H9 (cell line): ENCODE data around the gene DNAAF3. TPM values are rescaled to one million over a fixed set of nuclear protein-coding genes. Genes with fewer than 3 reads are reported as not detected.

ENCODE experiments used
- DNase-seq: peaks from one replicate; pipeline ENCODE4 v3.0.0-alpha.2; 2017
- H2AFZ ChIP-seq: one replicate; pipeline ENCODE4 v1.6.1; 2013; ENCODE audit warnings: mild to moderate bottlenecking, low read length, control low read depth, moderate library complexity
- H2AK5ac ChIP-seq: 2 replicates; pipeline ENCODE4 v1.6.1; 2013; ENCODE audit warnings: low read length, control low read depth, mixed read lengths; ENCODE audit not compliant: insufficient read length
- H2BK120ac ChIP-seq: one replicate; pipeline ENCODE4 v1.6.1; 2013; ENCODE audit warnings: low read depth, mild to moderate bottlenecking, low read length, control low read depth, inconsistent platforms; ENCODE audit not compliant: poor library complexity, severe bottlenecking
- H2BK12ac ChIP-seq: 2 replicates; pipeline ENCODE4 v1.6.1; 2013; ENCODE audit warnings: low read length, control low read depth, mixed read lengths, low read depth; ENCODE audit not compliant: insufficient read length
- H2BK15ac ChIP-seq: 2 replicates; pipeline ENCODE4 v1.6.1; 2013; ENCODE audit warnings: low read depth, low read length, control low read depth
- H2BK20ac ChIP-seq: one replicate; pipeline ENCODE4 v1.6.1; 2013; ENCODE audit warnings: low read depth, mild to moderate bottlenecking, low read length, control low read depth, inconsistent platforms; ENCODE audit not compliant: poor library complexity, severe bottlenecking
- H2BK5ac ChIP-seq: 2 replicates; pipeline ENCODE4 v1.6.1; 2013; ENCODE audit warnings: low read length, control low read depth, mixed read lengths; ENCODE audit not compliant: insufficient read length
- H3K14ac ChIP-seq: 2 replicates; pipeline ENCODE4 v1.6.1; 2013; ENCODE audit warnings: low read length, control low read depth; ENCODE audit not compliant: insufficient read depth
- H3K18ac ChIP-seq: 2 replicates; pipeline ENCODE4 v1.6.1; 2013; ENCODE audit warnings: low read depth, mild to moderate bottlenecking, mixed read lengths, low read length, control low read depth; ENCODE audit not compliant: insufficient read length
- H3K23ac ChIP-seq: 2 replicates; pipeline ENCODE4 v1.6.1; 2013; ENCODE audit warnings: low read length, control low read depth, mixed read lengths, low read depth; ENCODE audit not compliant: insufficient read length
- H3K23me2 ChIP-seq: 2 replicates; pipeline ENCODE4 v1.6.1; 2013; ENCODE audit warnings: low read depth, mild to moderate bottlenecking, mixed read lengths, low read length, control low read depth; ENCODE audit not compliant: insufficient read length, poor library complexity, severe bottlenecking
- H3K27ac ChIP-seq: 2 replicates; pipeline ENCODE4 v1.5.1; 2013; ENCODE audit warnings: low read length, control low read depth, mixed read lengths, low read depth; ENCODE audit not compliant: insufficient read length
- H3K27me3 ChIP-seq: 2 replicates; pipeline ENCODE4 v1.6.1; 2013; ENCODE audit warnings: low read length, control low read depth, inconsistent platforms; ENCODE audit not compliant: insufficient read depth
- H3K4ac ChIP-seq: 2 replicates; pipeline ENCODE4 v1.6.1; 2013; ENCODE audit warnings: low read depth, mild to moderate bottlenecking, control low read depth, inconsistent platforms, low read length, moderate library complexity
- H3K4me1 ChIP-seq: 2 replicates; pipeline ENCODE4 v1.6.1; 2013; ENCODE audit warnings: low read length, control low read depth, inconsistent platforms; ENCODE audit not compliant: insufficient read depth
- H3K4me2 ChIP-seq: 2 replicates; pipeline ENCODE4 v1.6.1; 2013; ENCODE audit warnings: low read length, control low read depth, mixed read lengths; ENCODE audit not compliant: insufficient read length, insufficient read depth
- H3K56ac ChIP-seq: 2 replicates; pipeline ENCODE4 v1.6.1; 2013; ENCODE audit warnings: low read depth, mild to moderate bottlenecking, mixed read lengths, low read length, control low read depth; ENCODE audit not compliant: insufficient read length
- H3K79me1 ChIP-seq: 2 replicates; pipeline ENCODE4 v1.6.1; 2013; ENCODE audit warnings: low read depth, mild to moderate bottlenecking, moderate library complexity, low read length, control low read depth, inconsistent platforms; ENCODE audit not compliant: insufficient read depth, poor library complexity, severe bottlenecking
- H3K79me2 ChIP-seq: 2 replicates; pipeline ENCODE4 v1.6.1; 2013; ENCODE audit warnings: low read length, control low read depth, inconsistent platforms; ENCODE audit not compliant: insufficient read depth
- H3K9ac ChIP-seq: 2 replicates; pipeline ENCODE4 v1.6.1; 2013; ENCODE audit warnings: low read length, control low read depth, mixed read lengths; ENCODE audit not compliant: insufficient read length; ENCODE audit errors: extremely low read depth
- H3K9me3 ChIP-seq: one replicate; pipeline ENCODE4 v1.6.1; 2013; ENCODE audit warnings: low read depth, low read length, inconsistent platforms; ENCODE audit not compliant: control insufficient read depth
- H3T11ph ChIP-seq: one replicate; pipeline ENCODE4 v1.6.1; 2013; ENCODE audit warnings: mild to moderate bottlenecking, low read length, control low read depth, inconsistent platforms
- H4K20me1 ChIP-seq: one replicate; pipeline ENCODE4 v1.6.1; 2013; ENCODE audit not compliant: control insufficient read depth, insufficient read length, insufficient read depth
- H4K5ac ChIP-seq: 2 replicates; pipeline ENCODE4 v1.6.1; 2013; ENCODE audit warnings: low read depth, mild to moderate bottlenecking, mixed read lengths, low read length, control low read depth; ENCODE audit not compliant: insufficient read length
- H4K8ac ChIP-seq: replicated peaks from 2 replicates; pipeline ENCODE4 v1.6.1; 2013; ENCODE audit warnings: low read length, control low read depth, mixed read lengths, low read depth; ENCODE audit not compliant: insufficient read length
- H4K91ac ChIP-seq: 2 replicates; pipeline ENCODE4 v1.6.1; 2013; ENCODE audit warnings: low read depth, mild to moderate bottlenecking, moderate library complexity, mixed read lengths, low read length, control low read depth; ENCODE audit not compliant: insufficient read length
- H3K27ac Mint-ChIP-seq, 3 experiments: 2 replicates in 2 of 3; 3 replicates in 1 of 3; pipeline ENCODE4 v1.8.0; 2020 to 2021; ENCODE audit warnings: mixed read lengths in 3 of 3, mild to moderate bottlenecking in 1 of 3, moderate library complexity in 1 of 3
- H3K27me3 Mint-ChIP-seq: 2 replicates; pipeline ENCODE4 v1.8.0; 2021; ENCODE audit warnings: low read depth, mild to moderate bottlenecking, moderate library complexity, mixed read lengths
- H3K36me3 Mint-ChIP-seq, 3 experiments: 2 replicates in 2 of 3; 3 replicates in 1 of 3; pipeline ENCODE4 v1.8.0; 2020 to 2021; ENCODE audit warnings: low read depth in 3 of 3, mixed read lengths in 3 of 3; ENCODE audit not compliant: insufficient read depth in 1 of 3
- H3K4me1 Mint-ChIP-seq, 2 experiments: 2 replicates each; pipeline ENCODE4 v1.8.0; 2020; ENCODE audit warnings: mixed read lengths in 2 of 2
- H3K4me3 Mint-ChIP-seq, 2 experiments: 2 replicates in 1 of 2; 3 replicates in 1 of 2; pipeline ENCODE4 v1.8.0; 2020 to 2021; ENCODE audit warnings: mild to moderate bottlenecking in 2 of 2, mixed read lengths in 2 of 2, moderate library complexity in 1 of 2
- H3K9me3 Mint-ChIP-seq, 2 experiments: 2 replicates in 1 of 2; 3 replicates in 1 of 2; pipeline ENCODE4 v1.8.0; 2020; ENCODE audit warnings: mild to moderate bottlenecking in 2 of 2, mixed read lengths in 2 of 2, moderate library complexity in 1 of 2
- WGBS: extraction: QIAGEN DNeasy Blood & Tissue Kit; methylation state at CpG from one replicate; pipeline ENCODE4 v1.1.7; 2013; ENCODE audit warnings: missing lambda C conversion rate, low lambda C conversion rate, mixed read lengths; ENCODE audit not compliant: insufficient read length; ENCODE audit errors: extremely low coverage; 5-methylcytosine and 5-hydroxymethylcytosine counted together
- total RNA-seq: library from RNA; stranded (reverse); gene quantifications from 2 replicates; pipeline ENCODE4 v1.2.1, GENCODE V29; 2021
- TF ChIP-seq, protein P1 (sequence below): fragments of 200-600 bp; sonication (generic); conservative IDR thresholded peaks from 3 replicates; pipeline ENCODE4 v1.8.0; 2021; ENCODE audit warnings: antibody characterized with exemption, mild to moderate bottlenecking

DNAAF3 gene
- total RNA-seq, 1 experiment from 2014 or later = 4.6 TPM

DNA sequence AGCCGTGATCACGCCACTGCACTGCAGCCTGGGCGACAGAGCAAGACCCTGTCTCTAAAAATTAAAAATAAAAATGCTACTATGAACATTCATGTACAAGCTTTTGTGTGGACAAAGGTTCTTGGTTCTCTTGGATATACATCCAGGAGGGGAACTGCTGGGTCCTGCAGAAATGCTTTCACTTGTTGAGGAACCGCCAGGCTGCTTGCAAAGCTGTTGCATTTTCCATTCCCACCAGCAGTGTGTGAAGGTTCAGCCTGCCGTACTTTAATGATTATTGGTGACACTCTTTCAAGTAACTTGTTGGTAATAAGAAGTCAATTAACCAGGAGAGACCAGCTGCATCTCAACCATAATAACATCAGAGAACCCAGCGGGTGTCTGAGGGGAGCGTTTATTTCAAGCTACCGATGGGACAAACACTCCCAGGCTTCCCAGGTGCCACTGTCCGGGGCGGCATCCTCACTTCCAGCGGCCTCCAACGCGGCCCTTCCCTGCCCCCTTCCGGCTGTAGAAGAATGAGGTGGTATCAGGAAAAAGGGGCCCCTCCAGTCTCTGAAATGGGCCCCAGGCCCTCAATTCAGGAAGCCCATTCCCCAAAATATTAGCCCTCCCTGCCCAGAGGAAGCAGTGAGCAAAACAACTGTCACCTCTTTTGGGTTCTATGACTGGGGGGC, 33.8 kb downstream of the DNAAF3 start:
- whole genome bisulfite sequencing = no CpG with 5 or more reads among the region's 14 CpGs

More for the DNA sequence above, 33.8 kb downstream of the DNAAF3 start:
- TF ChIP-seq, protein P1, sequence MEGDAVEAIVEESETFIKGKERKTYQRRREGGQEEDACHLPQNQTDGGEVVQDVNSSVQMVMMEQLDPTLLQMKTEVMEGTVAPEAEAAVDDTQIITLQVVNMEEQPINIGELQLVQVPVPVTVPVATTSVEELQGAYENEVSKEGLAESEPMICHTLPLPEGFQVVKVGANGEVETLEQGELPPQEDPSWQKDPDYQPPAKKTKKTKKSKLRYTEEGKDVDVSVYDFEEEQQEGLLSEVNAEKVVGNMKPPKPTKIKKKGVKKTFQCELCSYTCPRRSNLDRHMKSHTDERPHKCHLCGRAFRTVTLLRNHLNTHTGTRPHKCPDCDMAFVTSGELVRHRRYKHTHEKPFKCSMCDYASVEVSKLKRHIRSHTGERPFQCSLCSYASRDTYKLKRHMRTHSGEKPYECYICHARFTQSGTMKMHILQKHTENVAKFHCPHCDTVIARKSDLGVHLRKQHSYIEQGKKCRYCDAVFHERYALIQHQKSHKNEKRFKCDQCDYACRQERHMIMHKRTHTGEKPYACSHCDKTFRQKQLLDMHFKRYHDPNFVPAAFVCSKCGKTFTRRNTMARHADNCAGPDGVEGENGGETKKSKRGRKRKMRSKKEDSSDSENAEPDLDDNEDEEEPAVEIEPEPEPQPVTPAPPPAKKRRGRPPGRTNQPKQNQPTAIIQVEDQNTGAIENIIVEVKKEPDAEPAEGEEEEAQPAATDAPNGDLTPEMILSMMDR = peak; percentile 36; the same call in 2 of the 3 replicates
- Histone ChIP-seq H3K9me3 (no peaks in the 10 kb centered on the region), H3K27ac (no peak overlapping the region), H3T11ph (no peak overlapping the region), H3K4me2 (no peak overlapping the region), H3K23me2 (no peaks in the 10 kb centered on the region), H2AK5ac (no peak overlapping the region), H2BK15ac (no peak overlapping the region; the same call in 1 of the 2 replicates), H2BK120ac (no peak overlapping the region), H3K14ac (no peak overlapping the region), H3K79me1 (no peaks in the 10 kb centered on the region), H3K79me2 (no peaks in the 10 kb centered on the region), H2BK20ac (no peak overlapping the region), H2BK12ac (no peak overlapping the region), H3K4ac (no peak overlapping the region), H3K56ac (no peak overlapping the region), H2AFZ (no peak overlapping the region), H3K18ac (no peak overlapping the region), H2BK5ac (no peak overlapping the region), H3K9ac (no peak overlapping the region), H3K23ac (no peak overlapping the region), H4K91ac (no peak overlapping the region), H4K8ac (no peak overlapping the region), H3K27me3 (no peaks in the 10 kb centered on the region), H3K4me1 (no peaks in the 10 kb centered on the region), H4K5ac (no peak overlapping the region), H4K20me1 (no peaks in the 10 kb centered on the region)
- peak overlapping the region in 1 of 3 experiments; percentile 91; a peak in 2 of 7 replicates for H3K27ac Mint-ChIP-seq
- H3K36me3 Mint-ChIP-seq = peaks cover 8 to 43% (median 24%) of the 10 kb centered on the region in 3 experiments
- peaks cover 13 to 32% of the 10 kb centered on the region in 2 experiments for H3K4me1 Mint-ChIP-seq
- no peak overlapping the region for H3K4me3 Mint-ChIP-seq
- no peaks in the 10 kb centered on the region for H3K27me3 Mint-ChIP-seq
- DNase-seq = no peak
- no peaks in the 10 kb centered on the region for H3K9me3 Mint-ChIP-seq
